SK-N-SH (cell line): Measurements from ENCODE around the gene CCL24. TPM values are rescaled to one million over a fixed set of nuclear protein-coding genes. Genes with fewer than 3 reads are reported as not detected.
"Not testable (repeated sequence)": the region's sequence is repeated elsewhere in the genome, so short reads cannot be mapped to it uniquely, and the experiment has no call there.

Experiments
- CTCF ChIA-PET: fragments of 300-600, 350-600 bp; formaldehyde crosslinking; extraction: SDS; loops from one replicate; lab custom pipeline; 2021; lab: Yijun Ruan, JAX
- POLR2A ChIA-PET: fragments of 350-600 bp; sonication (Branson Sonifier 250); formaldehyde crosslinking; extraction: SDS; loops from one replicate; lab custom pipeline; 2020; ENCODE audit warnings: antibody characterized with exemption, inconsistent platforms; lab: Yijun Ruan, JAX
- DNase-seq: peaks from one replicate; pipeline ENCODE4 v3.0.0; 2012
- H2AFZ ChIP-seq: fragments of 200-600 bp; sonication (generic); 2 replicates; pipeline ENCODE4 v1.8.1; 2016; ENCODE audit warnings: antibody characterized with exemption, mild to moderate bottlenecking, low read depth
- H3F3A ChIP-seq: fragments of 200-600 bp; sonication (generic); replicated peaks from 2 replicates; pipeline ENCODE3; 2016; ENCODE audit warnings: antibody characterized with exemption, mild to moderate bottlenecking; ENCODE audit not compliant: insufficient read depth
- H3K27ac ChIP-seq, 2 experiments: fragments of 200-500 bp in 1 of 2; fragments of 200-600 bp in 1 of 2; sonication (Bioruptor generic) in 1 of 2; sonication (generic), shearing (Covaris generic) in 1 of 2; 2 replicates each; pipeline versions ENCODE4 v1.5.1 to v1.6.1; 2014 to 2016; ENCODE audit warnings: low read depth in 2 of 2, inconsistent platforms in 1 of 2, low read length in 1 of 2, mild to moderate bottlenecking in 1 of 2, mixed read lengths in 1 of 2
- H3K27me3 ChIP-seq: fragments of 200-600 bp; sonication (generic), shearing (Covaris generic); 2 replicates; pipeline ENCODE4 v1.6.1; 2016; ENCODE audit warnings: mixed run types; ENCODE audit not compliant: insufficient read depth
- H3K36me3 ChIP-seq, 2 experiments: fragments of 200-500 bp in 1 of 2; fragments of 200-600 bp in 1 of 2; sonication (Bioruptor generic) in 1 of 2; sonication (generic) in 1 of 2; replicated peaks in 1 of 2; 2 replicates each; pipeline versions ENCODE3 to v1.5.1; 2014 to 2016; ENCODE audit warnings: low read length in 1 of 2, mild to moderate bottlenecking in 1 of 2; ENCODE audit not compliant: insufficient read depth in 2 of 2, control insufficient read depth in 1 of 2
- H3K4me1 ChIP-seq, 2 experiments: fragments of 200-500 bp in 1 of 2; fragments of 200-600 bp in 1 of 2; sonication (Bioruptor generic) in 1 of 2; sonication (generic), shearing (Covaris generic) in 1 of 2; 2 replicates each; pipeline versions ENCODE4 v1.5.1 to v1.6.1; 2014 to 2016; ENCODE audit warnings: low read depth in 1 of 2, low read length in 1 of 2, mixed run types in 1 of 2; ENCODE audit not compliant: insufficient read depth in 2 of 2, control insufficient read depth in 1 of 2
- H3K4me2 ChIP-seq: fragments of 200-600 bp; sonication (generic), shearing (Covaris generic); 2 replicates; pipeline ENCODE4 v1.6.1; 2017; ENCODE audit warnings: mixed run types
- H3K4me3 ChIP-seq, 2 experiments: fragments of 200-500 bp in 1 of 2; fragments of 200-600 bp in 1 of 2; sonication (Bioruptor generic) in 1 of 2; sonication (generic), shearing (Covaris generic) in 1 of 2; 2 replicates each; pipeline versions ENCODE4 v1.5.1 to v1.8.1; 2014 to 2016; ENCODE audit warnings: low read depth in 2 of 2, inconsistent platforms in 1 of 2, low read length in 1 of 2, mild to moderate bottlenecking in 1 of 2, mixed read lengths in 1 of 2, moderate library complexity in 1 of 2
- H3K79me2 ChIP-seq: fragments of 200-600 bp; sonication (generic); 2 replicates; pipeline ENCODE4 v1.8.1; 2017; ENCODE audit warnings: mild to moderate bottlenecking; ENCODE audit not compliant: insufficient read depth
- H3K9ac ChIP-seq: fragments of 200-600 bp; sonication (generic); 2 replicates; pipeline ENCODE4 v1.6.1; 2017; ENCODE audit warnings: mixed run types
- H3K9me2 ChIP-seq: fragments of 200-600 bp; sonication (generic); 2 replicates; pipeline ENCODE4 v1.6.1; 2017; ENCODE audit warnings: mixed run types
- H3K9me3 ChIP-seq: fragments of 200-600 bp; sonication (generic); 2 replicates; pipeline ENCODE4 v1.6.1; 2017; ENCODE audit warnings: mixed run types, mild to moderate bottlenecking, moderate library complexity
- H4K20me1 ChIP-seq: fragments of 200-600 bp; sonication (generic); 2 replicates; pipeline ENCODE4 v1.6.1; 2017; ENCODE audit warnings: mild to moderate bottlenecking, mixed run types; ENCODE audit not compliant: insufficient read depth
- WGBS: methylation state at CpG from one replicate; pipeline ENCODE4 v1.1.6; 2017; ENCODE audit warnings: low lambda C conversion rate; 5-methylcytosine and 5-hydroxymethylcytosine counted together
- polyA plus RNA-seq, 3 experiments: library from polyadenylated mRNA; depleted of rRNA; stranded (reverse); fragments of >200 nt; gene quantifications; 2 replicates each; pipeline ENCODE4 v1.2.3, GENCODE V29; 2012

The CCL24 gene
- polyA plus RNA-seq, 1 of the 3 experiments (the other 2 are of a cell fraction) = not detected

GRCh38 chr7:75783058-75783457, 30.5 kb downstream of the CCL24 start:
- H3K9me3 ChIP-seq, H3K9ac ChIP-seq, H3K79me2 ChIP-seq, H3K4me2 ChIP-seq, H2AFZ ChIP-seq, H3K4me1 ChIP-seq, H3F3A ChIP-seq, H4K20me1 ChIP-seq, H3K4me3 ChIP-seq, H3K9me2 ChIP-seq, H3K36me3 ChIP-seq, H3K27ac ChIP-seq, DNase-seq: not testable (repeated sequence)
- POLR2A ChIA-PET = interaction anchor here (0.6 kb wide), 1 partner anchor 132 kb away, joined by 3 read pairs; no protein-coding TSS in a partner anchor
- peaks cover 42% of the 10 kb centered on the region; the same call in 1 of the 2 replicates for H3K27me3 ChIP-seq
- WGBS = 77% methylated on average over 5 of the region's 5 CpGs
- CTCF ChIA-PET = interaction anchor here (1.2 to 1.4 kb wide), 2 partner anchors 8 to 21 kb away, joined by 4 read pairs; no protein-coding TSS in a partner anchor

- H3K79me2 ChIP-seq, H3K36me3 ChIP-seq, H4K20me1 ChIP-seq, DNase-seq, H3K27ac ChIP-seq, POLR2A ChIA-PET, H3K4me2 ChIP-seq, H2AFZ ChIP-seq, H3K9ac ChIP-seq, H3F3A ChIP-seq, H3K4me1 ChIP-seq, H3K9me3 ChIP-seq, CTCF ChIA-PET, H3K9me2 ChIP-seq, H3K4me3 ChIP-seq: not testable (repeated sequence)
- WGBS = 78% methylated on average over 14 of the region's 14 CpGs
- H3K27me3 ChIP-seq = peaks cover 42% of the 10 kb centered on the region; the same call in 1 of the 2 replicates
These were observed 32.8 kb downstream of the CCL24 start for GRCh38 chr7:75780647-75781273.

GRCh38 chr7:75779516-75779915, 34.1 kb downstream of the CCL24 start:
- H4K20me1 ChIP-seq, H3F3A ChIP-seq, H2AFZ ChIP-seq, H3K36me3 ChIP-seq, DNase-seq, H3K9me3 ChIP-seq, H3K4me1 ChIP-seq, H3K27ac ChIP-seq, H3K79me2 ChIP-seq, POLR2A ChIA-PET, H3K4me3 ChIP-seq, H3K9me2 ChIP-seq, CTCF ChIA-PET, H3K9ac ChIP-seq, H3K4me2 ChIP-seq: not testable (repeated sequence)
- 77% methylated on average over 11 of the region's 11 CpGs for WGBS
- peaks cover 40% of the 10 kb centered on the region; the same call in 1 of the 2 replicates for H3K27me3 ChIP-seq

GRCh38 chr7:75779035-75779434, 34.6 kb downstream of the CCL24 start:
- H3K9me3 ChIP-seq, H3K36me3 ChIP-seq, H3K79me2 ChIP-seq, H2AFZ ChIP-seq, DNase-seq, H3K9ac ChIP-seq, H3K4me3 ChIP-seq, H3K27ac ChIP-seq, CTCF ChIA-PET, POLR2A ChIA-PET, H3K4me2 ChIP-seq, H3K9me2 ChIP-seq, H4K20me1 ChIP-seq, H3F3A ChIP-seq, H3K4me1 ChIP-seq: not testable (repeated sequence)
- WGBS = 78% methylated on average over 11 of the region's 11 CpGs
- peaks cover 35% of the 10 kb centered on the region; the same call in 1 of the 2 replicates for H3K27me3 ChIP-seq
